Umbilical cord (tissue), 2 donors: ENCODE data around the gene FBXO8. TPM values are rescaled to one million over a fixed set of nuclear protein-coding genes. Genes with fewer than 3 reads are reported as not detected.
"Not testable (repeated sequence)": the region's sequence is repeated elsewhere in the genome, so short reads cannot be mapped to it uniquely, and the experiment has no call there.

Experiments
- DNase-seq: peaks from one replicate; pipeline ENCODE4 v3.0.0-alpha.2; 2015; ENCODE audit warnings: low spot score
- total RNA-seq: library from RNA; depleted of rRNA; stranded (reverse); fragments of >200 nt; gene quantifications from one replicate; pipeline ENCODE4 v1.2.3, GENCODE V29; 2014; ENCODE audit warnings: low replicate concordance; ENCODE audit not compliant: insufficient read depth

FBXO8 gene, protein sequence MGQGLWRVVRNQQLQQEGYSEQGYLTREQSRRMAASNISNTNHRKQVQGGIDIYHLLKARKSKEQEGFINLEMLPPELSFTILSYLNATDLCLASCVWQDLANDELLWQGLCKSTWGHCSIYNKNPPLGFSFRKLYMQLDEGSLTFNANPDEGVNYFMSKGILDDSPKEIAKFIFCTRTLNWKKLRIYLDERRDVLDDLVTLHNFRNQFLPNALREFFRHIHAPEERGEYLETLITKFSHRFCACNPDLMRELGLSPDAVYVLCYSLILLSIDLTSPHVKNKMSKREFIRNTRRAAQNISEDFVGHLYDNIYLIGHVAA
- 63.3 TPM for total RNA-seq

- peak; percentile 94 for DNase-seq
These were observed at the start of gene FBXO8, which contains the start of gene CEP44 for GRCh38 chr4:174283507-174284471. TSS of gene FBXO8 (minus strand) at chr4:174283667. CDS start at chr4:174263092, 20,575 bp downstream. TSS of gene CEP44 (plus strand) at chr4:174283911. CDS start at chr4:174299122, 15,211 bp downstream.

DNA sequence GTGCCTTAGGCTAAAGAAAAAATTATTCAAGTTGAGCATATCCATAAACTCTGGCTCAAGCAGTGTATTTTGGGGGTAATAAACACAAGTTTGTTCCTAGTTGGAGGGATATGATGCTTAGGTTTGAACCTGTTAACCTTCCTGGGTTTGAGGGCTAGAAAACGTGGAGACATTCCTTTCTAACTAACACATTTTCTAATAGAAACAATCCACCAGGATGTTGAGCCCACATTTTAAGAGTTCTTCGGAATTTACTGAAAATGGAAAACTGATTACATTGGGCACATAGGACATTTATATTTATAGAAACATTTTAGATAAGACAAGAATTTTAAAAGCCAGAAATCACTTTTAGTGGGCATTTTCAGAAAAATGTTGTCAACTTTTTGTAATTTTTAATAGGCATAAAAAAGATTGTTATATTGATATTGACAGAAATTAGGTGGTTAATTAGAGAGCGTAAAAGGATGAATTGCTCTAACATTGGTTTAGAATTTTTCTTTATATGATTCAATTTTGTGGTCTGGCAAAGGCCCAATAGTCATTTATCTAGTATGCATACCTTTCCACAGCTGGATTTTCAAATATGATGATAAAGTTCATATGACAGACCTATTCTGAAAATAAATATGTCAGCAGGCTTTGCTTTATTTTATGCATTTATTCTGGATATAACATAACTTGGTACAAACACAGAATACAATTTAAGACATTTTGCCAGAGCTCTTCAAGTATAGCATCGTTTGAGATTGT lies 49.5 kb upstream of the FBXO8 start:
- peak; percentile 23 for DNase-seq

DNA sequence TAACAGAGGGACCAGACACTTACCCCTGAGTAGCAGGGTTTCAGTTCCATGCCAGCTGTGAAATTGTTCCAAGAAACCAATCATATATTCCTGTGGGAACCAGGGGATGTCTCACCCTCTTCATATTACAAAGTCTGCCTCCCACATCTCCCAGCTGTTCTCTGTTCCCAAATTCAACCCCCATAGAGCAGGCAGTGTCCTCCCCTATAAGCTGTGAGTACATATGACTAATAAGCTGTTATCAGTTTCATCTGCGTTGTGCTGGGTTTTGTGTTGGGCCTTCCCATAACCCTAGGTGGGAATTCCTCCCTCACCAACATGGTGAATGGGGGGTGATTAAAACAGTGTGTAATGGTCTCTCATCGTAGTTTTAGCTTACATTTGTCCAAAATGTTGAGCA lies 41.3 kb upstream of the FBXO8 start:
- no peak for DNase-seq

DNA sequence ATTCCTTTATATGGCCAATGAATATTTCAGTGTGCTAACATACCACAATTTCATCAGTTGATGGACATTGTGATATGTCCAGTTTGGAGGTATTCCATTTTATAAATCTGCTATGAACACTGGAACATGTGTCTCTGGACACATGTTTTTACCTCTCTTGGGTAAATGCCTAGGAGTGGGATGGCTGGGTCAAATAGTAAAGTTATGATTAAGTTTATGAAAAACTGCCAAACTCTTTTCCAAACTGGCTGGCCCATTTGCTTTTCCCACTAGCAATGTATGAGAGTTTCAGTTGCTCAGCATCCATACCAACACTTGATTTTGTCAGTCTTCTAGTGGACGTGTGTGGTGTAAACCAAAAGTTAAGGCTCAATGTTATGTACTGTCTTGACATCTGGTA lies 40.8 kb upstream of the FBXO8 start:
- DNase-seq = no peak

- no peak for DNase-seq
These were observed 37.2 kb upstream of the FBXO8 start for GRCh38 chr4:174320494-174321199.

GRCh38 chr4:174318829-174319764 lies 35.6 kb upstream of the FBXO8 start:
- DNase-seq = peak; percentile 34

GRCh38 chr4:174317531-174317930 lies 34.1 kb upstream of the FBXO8 start:
- peak; percentile 25 for DNase-seq

GRCh38 chr4:174316954-174317353 lies 33.5 kb upstream of the FBXO8 start:
- DNase-seq = no peak

GRCh38 chr4:174316546-174316945 lies 33.1 kb upstream of the FBXO8 start:
- DNase-seq = no peak

- no peak for DNase-seq
These were observed 31.3 kb upstream of the FBXO8 start for GRCh38 chr4:174314770-174315169.

- DNase-seq = no peak
These were observed 30.8 kb upstream of the FBXO8 start for GRCh38 chr4:174314274-174314673.

DNA sequence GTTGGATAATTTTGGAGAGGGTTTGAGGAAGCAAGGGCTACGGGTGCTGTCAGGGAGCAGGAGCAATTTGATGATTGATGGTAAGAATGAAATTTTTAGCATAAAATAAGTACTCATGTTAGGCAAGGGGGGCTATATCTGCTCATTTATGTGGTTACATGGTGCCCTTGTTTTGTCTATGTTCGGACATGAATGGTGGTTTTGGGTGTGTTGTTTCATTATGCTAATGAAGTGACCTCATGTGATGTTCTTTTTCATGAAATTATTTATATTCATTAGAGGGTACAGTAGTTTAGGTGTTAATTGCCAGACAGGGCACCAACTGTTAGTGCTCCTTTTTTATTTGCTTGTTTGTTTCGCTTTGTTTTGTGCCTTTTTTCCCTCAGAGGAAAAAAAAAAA lies 29.5 kb upstream of the FBXO8 start:
- DNase-seq = no peak

GRCh38 chr4:174307694-174308093 lies 24.2 kb upstream of the FBXO8 start:
- DNase-seq = no peak

DNA sequence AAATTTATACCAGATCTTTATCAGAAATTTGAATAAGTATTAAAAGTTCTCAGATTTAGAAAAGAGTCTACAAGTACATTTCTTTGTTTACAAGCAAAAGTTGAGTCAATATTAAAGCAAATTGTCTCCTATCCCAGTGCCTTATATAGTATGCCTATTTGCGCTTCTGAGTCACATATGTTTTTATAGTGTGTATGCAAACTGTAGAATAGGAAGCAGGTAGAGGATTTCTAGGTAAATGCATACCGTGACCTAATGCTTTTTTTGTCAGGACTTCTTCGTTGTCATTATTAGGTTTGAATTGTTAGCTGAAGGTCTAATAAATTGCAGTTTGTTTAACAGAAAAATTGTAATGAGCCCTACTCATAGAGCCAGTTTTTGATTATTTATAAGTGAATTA lies 22.5 kb upstream of the FBXO8 start:
- no peak for DNase-seq

DNA sequence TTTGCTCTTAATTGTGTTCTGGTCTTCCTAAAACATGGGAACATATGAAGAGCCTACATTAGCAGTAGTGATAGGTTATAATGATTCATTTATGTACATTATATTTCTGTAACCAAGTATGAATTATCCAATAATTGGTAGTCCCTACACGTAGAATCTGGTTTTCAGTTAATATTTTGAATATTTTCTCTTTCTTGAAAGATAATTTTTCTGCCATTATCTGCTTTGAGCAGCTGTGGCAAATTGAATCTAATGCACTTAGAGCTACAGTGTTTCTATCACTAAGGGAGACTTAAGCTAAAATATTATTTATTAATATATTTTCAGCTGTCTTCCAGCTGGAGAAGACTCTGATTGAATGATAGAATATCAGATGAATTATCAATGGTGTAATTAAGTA lies 21.2 kb upstream of the FBXO8 start:
- no peak for DNase-seq

DNA sequence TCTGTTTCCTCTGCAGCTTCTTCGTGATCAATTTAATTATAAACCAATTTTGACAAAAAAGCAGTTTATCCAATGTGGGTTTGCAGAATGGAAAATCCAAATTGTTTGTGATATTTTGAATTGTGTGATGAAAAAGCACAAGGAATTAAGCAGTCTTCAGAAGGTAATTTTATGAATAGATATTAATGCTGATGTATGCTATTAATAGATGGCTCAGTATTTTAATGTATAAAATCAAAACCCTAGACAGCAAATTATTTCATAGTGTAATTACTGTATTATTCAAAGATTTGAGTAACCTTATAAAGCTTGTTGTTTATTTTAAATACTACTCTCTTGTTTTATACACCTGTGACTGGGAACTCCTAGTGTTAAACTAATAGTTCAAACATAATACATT lies 20.2 kb upstream of the FBXO8 start:
- DNase-seq = no peak

GRCh38 chr4:174295142-174295541 lies 11.7 kb upstream of the FBXO8 start:
- not testable (repeated sequence) for DNase-seq

DNA sequence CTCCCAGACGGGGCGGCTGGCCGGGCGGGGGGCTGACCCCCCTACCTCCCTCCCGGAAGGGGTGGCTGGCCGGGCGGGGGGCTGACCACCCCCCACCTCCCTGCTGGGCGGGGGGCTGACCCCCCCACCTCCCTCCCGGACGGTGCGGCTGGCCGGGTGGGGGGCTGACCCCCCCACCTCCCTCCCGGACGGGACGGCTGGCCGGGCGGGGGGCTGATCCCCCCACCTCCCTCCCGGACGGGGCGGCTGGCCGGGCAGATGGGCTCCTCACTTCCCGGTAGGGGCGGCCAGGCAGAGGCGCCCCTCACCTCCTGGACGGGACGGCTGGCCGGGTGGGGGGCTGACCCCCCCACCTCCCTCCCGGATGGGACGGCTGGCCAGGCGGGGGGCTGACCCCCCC lies 11.2 kb upstream of the FBXO8 start:
- not testable (repeated sequence) for DNase-seq

GRCh38 chr4:174292473-174292872 lies 9.0 kb upstream of the FBXO8 start:
- DNase-seq = no peak

DNA sequence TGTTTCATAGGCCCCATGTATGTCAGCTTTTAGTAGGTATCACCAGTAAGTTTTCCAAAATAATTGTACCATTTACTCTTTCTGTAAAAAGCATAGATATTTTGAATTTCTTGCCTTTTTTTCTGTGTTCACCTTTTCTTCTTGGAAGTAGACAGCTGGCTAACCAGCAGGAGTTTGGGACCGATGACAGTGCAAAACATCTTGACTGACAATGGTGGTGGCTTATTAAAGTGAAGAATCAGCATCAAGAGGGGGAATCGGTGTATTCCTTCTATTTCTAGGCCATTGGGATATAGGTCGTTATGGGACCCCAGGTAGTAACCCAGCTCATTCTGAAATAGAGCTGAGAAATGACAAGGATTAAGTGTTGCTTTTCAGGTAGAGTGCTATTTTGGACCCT lies 3.4 kb upstream of the FBXO8 start:
- no peak for DNase-seq
